Gastrocnemius medialis (tissue), 4 donors: ENCODE data around the gene PTBP1. TPM values are rescaled to one million over a fixed set of nuclear protein-coding genes. Genes with fewer than 3 reads are reported as not detected.
"Not testable (repeated sequence)": the region's sequence is repeated elsewhere in the genome, so short reads cannot be mapped to it uniquely, and the experiment has no call there.

ENCODE experiments used
- ATAC-seq, 2 donors: fragments of 150-250 bp; one replicate each; pipeline ENCODE4 v1.9.1; 2016
- DNase-seq, 2 donors: peaks; one replicate each; pipeline ENCODE4 v3.0.0-alpha.2; 2019
- H3K27ac ChIP-seq, 4 donors: fragments of 200-600 bp; sonication (generic); 1 replicate in 1 of 4; 2 replicates in 3 of 4; pipeline ENCODE4 v1.5.1; 2016 to 2018; ENCODE audit warnings: mild to moderate bottlenecking in 2 of 4, moderate library complexity in 1 of 4
- H3K27me3 ChIP-seq, 3 donors: fragments of 200-600 bp; sonication (generic) in 2 of 3; 1 replicate in 1 of 3; 2 replicates in 2 of 3; pipeline versions ENCODE4 v1.5.1 to v1.6.0; 2016 to 2019; ENCODE audit warnings: mild to moderate bottlenecking in 1 of 3, moderate library complexity in 1 of 3
- H3K36me3 ChIP-seq, 2 donors: fragments of 200-600 bp; sonication (generic) in 1 of 2; one replicate each; pipeline ENCODE4 v1.5.1; 2017 to 2018
- H3K4me1 ChIP-seq, 2 donors: fragments of 200-600 bp; sonication (generic) in 1 of 2; one replicate each; pipeline ENCODE4 v1.5.1; 2016 to 2017; ENCODE audit warnings: mild to moderate bottlenecking in 2 of 2
- H3K4me3 ChIP-seq, 4 donors: fragments of 200-600 bp; sonication (generic) in 3 of 4; 1 replicate in 1 of 4; 2 replicates in 3 of 4; pipeline ENCODE4 v1.5.1; 2016 to 2019; ENCODE audit warnings: mild to moderate bottlenecking in 2 of 4
- H3K9me3 ChIP-seq, 3 donors: fragments of 200-600 bp; sonication (generic) in 2 of 3; 1 replicate in 1 of 3; 2 replicates in 2 of 3; pipeline ENCODE4 v1.5.1; 2016 to 2019
- POLR2A ChIP-seq, 2 donors: fragments of 450-650 bp; IDR thresholded peaks; one replicate each; pipeline ENCODE4 v1.6.1; 2017; ENCODE audit warnings: antibody characterized with exemption in 2 of 2, mild to moderate bottlenecking in 2 of 2, moderate library complexity in 2 of 2
- in situ Hi-C, 4 donors: fragments of 200-750 bp; cut with MboI; loops; one replicate each; pipeline versions ENCODE4 v1.15.0 to v1.8.0; 2017; ENCODE audit warnings: low sequenced_read_pairs in 4 of 4
- intact Hi-C: fragments of 100-400 bp; cut with DNase I; formaldehyde crosslinking; loops from one replicate; pipeline ENCODE4 v1.15.1; 2023; ENCODE audit warnings: low total_unique reads
- total RNA-seq, 4 donors: library from RNA; depleted of rRNA; stranded (reverse); fragments of >200 nt; gene quantifications; one replicate each; pipeline versions ENCODE4 v1.1.0 to v1.2.3, GENCODE V29; 2016
- TF ChIP-seq, protein P1 (sequence below), 5 experiments: fragments of 450-650 bp in 3 of 5; fragments of 200-600 bp in 2 of 5; sonication (generic) in 2 of 5; IDR thresholded peaks in 4 of 5; conservative IDR thresholded peaks in 1 of 5; 1 replicate in 4 of 5; 2 replicates in 1 of 5; pipeline ENCODE4 v1.5.1; 2016 to 2019; ENCODE audit warnings: antibody characterized with exemption in 5 of 5, mild to moderate bottlenecking in 3 of 5, moderate library complexity in 3 of 5

Gene PTBP1
- total RNA-seq, 4 donors from 2014 or later = 29.8 to 51.7 (median 36.7) TPM

GRCh38 chr19:843836-844545, 46.7 kb downstream of the PTBP1 start:
- in situ Hi-C loops = no loop called here
- Histone ChIP-seq H3K27me3 (peaks cover 67 to 76% (median 75%) of the 10 kb centered on the region in 3 donors), H3K27ac (no peak overlapping the region), H3K4me1 (peaks cover 0 to 8% of the 10 kb centered on the region in 2 donors), H3K9me3 (no peaks in the 10 kb centered on the region), H3K36me3 (no peaks in the 10 kb centered on the region), H3K4me3 (peak overlapping the region in 1 of 4 donors; percentile 13)
- intact Hi-C loops = no loop called here
- ATAC-seq (no peak), DNase-seq (no peak)
- no peak for TF ChIP-seq POLR2A (IDR thresholded peaks at IDR 0.05)
- TF ChIP-seq, protein P1, sequence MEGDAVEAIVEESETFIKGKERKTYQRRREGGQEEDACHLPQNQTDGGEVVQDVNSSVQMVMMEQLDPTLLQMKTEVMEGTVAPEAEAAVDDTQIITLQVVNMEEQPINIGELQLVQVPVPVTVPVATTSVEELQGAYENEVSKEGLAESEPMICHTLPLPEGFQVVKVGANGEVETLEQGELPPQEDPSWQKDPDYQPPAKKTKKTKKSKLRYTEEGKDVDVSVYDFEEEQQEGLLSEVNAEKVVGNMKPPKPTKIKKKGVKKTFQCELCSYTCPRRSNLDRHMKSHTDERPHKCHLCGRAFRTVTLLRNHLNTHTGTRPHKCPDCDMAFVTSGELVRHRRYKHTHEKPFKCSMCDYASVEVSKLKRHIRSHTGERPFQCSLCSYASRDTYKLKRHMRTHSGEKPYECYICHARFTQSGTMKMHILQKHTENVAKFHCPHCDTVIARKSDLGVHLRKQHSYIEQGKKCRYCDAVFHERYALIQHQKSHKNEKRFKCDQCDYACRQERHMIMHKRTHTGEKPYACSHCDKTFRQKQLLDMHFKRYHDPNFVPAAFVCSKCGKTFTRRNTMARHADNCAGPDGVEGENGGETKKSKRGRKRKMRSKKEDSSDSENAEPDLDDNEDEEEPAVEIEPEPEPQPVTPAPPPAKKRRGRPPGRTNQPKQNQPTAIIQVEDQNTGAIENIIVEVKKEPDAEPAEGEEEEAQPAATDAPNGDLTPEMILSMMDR (IDR thresholded peaks at IDR 0.05 in 4 of 5, conservative IDR thresholded peaks at IDR 0.05 in 1 of 5) = no peak

DNA sequence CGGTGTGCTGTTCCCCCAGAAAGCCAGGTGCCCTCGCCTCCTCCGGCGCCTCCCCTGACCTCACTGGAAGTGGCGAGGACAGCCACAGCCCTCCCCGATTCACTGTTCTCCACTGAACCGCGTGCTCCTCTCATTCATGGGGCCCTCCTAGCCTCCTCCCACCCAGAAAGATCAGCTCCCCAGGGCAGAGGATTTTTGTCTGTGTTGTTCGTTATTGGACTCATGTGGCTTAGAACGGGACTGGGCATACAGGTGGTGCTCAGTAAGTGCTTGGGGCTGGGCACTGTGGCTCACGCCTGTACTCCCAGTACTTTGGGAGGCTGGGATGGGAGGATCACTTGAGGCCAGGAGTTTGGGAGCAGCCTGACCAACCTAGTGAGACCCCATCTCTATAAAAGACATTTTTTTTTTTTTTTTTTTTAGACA, 47.3 kb downstream of the PTBP1 start:
- no peak overlapping the region for H3K4me3 ChIP-seq
- ATAC-seq (no peak), DNase-seq (no peak)
- no peaks in the 10 kb centered on the region for H3K9me3 ChIP-seq
- no peaks in the 10 kb centered on the region for H3K36me3 ChIP-seq
- in situ Hi-C loops (no loop called here), intact Hi-C loops (no loop called here)
- H3K27ac ChIP-seq = no peak overlapping the region
- peaks cover 66 to 78% (median 71%) of the 10 kb centered on the region in 3 donors for H3K27me3 ChIP-seq
- peaks cover 0 to 8% of the 10 kb centered on the region in 2 donors for H3K4me1 ChIP-seq
- TF ChIP-seq POLR2A (IDR thresholded peaks at IDR 0.05) = no peak
- TF ChIP-seq, protein P1 (IDR thresholded peaks at IDR 0.05 in 4 of 5, conservative IDR thresholded peaks at IDR 0.05 in 1 of 5) = no peak

DNA sequence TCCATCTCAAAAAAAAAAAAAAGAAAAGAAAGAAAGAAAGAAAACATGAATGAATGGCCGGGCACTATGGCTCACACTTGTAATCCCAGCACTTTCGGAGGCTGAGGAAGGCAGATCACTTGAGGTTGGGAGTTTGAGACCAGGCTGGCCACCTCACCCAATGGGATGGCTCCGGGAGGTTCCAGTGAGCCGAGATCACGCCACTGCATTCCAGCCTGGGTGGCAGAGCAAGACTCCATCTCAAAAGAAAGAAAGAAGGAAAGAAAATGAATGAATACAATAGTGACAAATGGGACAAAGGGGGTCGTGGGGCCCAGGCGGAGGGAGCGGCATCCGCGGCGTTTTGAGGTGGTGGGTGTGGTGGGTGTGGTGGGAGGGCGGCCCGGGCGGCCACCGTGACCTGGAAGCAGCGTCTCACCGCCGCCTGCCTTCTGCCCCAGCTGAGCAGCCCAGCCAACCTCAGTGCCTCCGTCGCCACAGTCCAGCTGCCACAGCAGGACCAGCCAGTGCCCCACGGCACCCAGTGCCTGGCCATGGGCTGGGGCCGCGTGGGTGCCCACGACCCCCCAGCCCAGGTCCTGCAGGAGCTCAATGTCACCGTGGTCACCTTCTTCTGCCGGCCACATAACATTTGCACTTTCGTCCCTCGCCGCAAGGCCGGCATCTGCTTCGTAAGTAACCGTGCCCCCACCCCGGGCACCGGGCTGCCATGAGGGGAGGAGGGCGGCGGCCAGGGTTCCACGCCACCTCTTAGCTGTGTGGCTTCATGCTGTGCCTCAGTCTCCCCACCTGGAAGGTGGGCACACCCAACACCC, 48.7 kb downstream of the PTBP1 start:
- DNase-seq (no peak), ATAC-seq (no peak)
- H3K4me3 ChIP-seq = no peak overlapping the region
- peaks cover 62 to 68% (median 64%) of the 10 kb centered on the region in 3 donors for H3K27me3 ChIP-seq
- H3K4me1 ChIP-seq = peaks cover 0 to 12% of the 10 kb centered on the region in 2 donors
- H3K36me3 ChIP-seq = no peaks in the 10 kb centered on the region
- in situ Hi-C loops = no loop called here
- intact Hi-C loops = no loop called here
- no peak for TF ChIP-seq POLR2A (IDR thresholded peaks at IDR 0.05)
- no peaks in the 10 kb centered on the region for H3K9me3 ChIP-seq
- no peak overlapping the region for H3K27ac ChIP-seq

GRCh38 chr19:848386-848921, 51.2 kb downstream of the PTBP1 start:
- Histone ChIP-seq H3K27ac (no peak overlapping the region), H3K27me3 (peaks cover 60 to 70% (median 65%) of the 10 kb centered on the region in 3 donors), H3K36me3 (no peaks in the 10 kb centered on the region), H3K4me3 (no peak overlapping the region), H3K4me1 (peaks cover 0 to 11% of the 10 kb centered on the region in 2 donors), H3K9me3 (no peaks in the 10 kb centered on the region)
- DNase-seq = no peak
- in situ Hi-C loops (no loop called here), intact Hi-C loops (no loop called here)
- no peak for ATAC-seq
- TF ChIP-seq, protein P1 (IDR thresholded peaks at IDR 0.05 in 4 of 5, conservative IDR thresholded peaks at IDR 0.05 in 1 of 5) = no peak
- no peak for TF ChIP-seq POLR2A (IDR thresholded peaks at IDR 0.05)

- H3K27me3 ChIP-seq = peaks cover 59 to 64% (median 64%) of the 10 kb centered on the region in 3 donors
- H3K4me1 ChIP-seq, H3K9me3 ChIP-seq, H3K27ac ChIP-seq, in situ Hi-C loops, H3K4me3 ChIP-seq, ATAC-seq, intact Hi-C loops, DNase-seq, H3K36me3 ChIP-seq: not testable (repeated sequence)
Measured at GRCh38 chr19:849195-849594, 51.9 kb downstream of the PTBP1 start.
